GM10248 (cell line): ENCODE results near the gene MAP3K4.

Experiments used
- CTCF ChIA-PET: fragments of 300-600 bp; sonication (Branson Sonifier 250); formaldehyde crosslinking; extraction: SDS; loops from one replicate; lab custom pipeline; 2021; ENCODE audit warnings: antibody characterized with exemption; lab: Yijun Ruan, JAX
- POLR2A ChIA-PET: fragments of 350-650 bp; sonication (Branson Sonifier 250); formaldehyde crosslinking; extraction: SDS; loops from one replicate; lab custom pipeline; 2020; ENCODE audit warnings: antibody characterized with exemption; lab: Yijun Ruan, JAX
- DNase-seq: peaks from one replicate; pipeline ENCODE4 v3.0.0; 2012; ENCODE audit errors: extremely low spot score
- TF ChIP-seq, protein P1 (sequence below): IDR thresholded peaks from 2 replicates; pipeline ENCODE4 v1.5.1; 2012; ENCODE audit warnings: mild to moderate bottlenecking, low read depth; ENCODE audit errors: extremely low read depth, missing control alignments, control extremely low read depth

Gene MAP3K4

DNA sequence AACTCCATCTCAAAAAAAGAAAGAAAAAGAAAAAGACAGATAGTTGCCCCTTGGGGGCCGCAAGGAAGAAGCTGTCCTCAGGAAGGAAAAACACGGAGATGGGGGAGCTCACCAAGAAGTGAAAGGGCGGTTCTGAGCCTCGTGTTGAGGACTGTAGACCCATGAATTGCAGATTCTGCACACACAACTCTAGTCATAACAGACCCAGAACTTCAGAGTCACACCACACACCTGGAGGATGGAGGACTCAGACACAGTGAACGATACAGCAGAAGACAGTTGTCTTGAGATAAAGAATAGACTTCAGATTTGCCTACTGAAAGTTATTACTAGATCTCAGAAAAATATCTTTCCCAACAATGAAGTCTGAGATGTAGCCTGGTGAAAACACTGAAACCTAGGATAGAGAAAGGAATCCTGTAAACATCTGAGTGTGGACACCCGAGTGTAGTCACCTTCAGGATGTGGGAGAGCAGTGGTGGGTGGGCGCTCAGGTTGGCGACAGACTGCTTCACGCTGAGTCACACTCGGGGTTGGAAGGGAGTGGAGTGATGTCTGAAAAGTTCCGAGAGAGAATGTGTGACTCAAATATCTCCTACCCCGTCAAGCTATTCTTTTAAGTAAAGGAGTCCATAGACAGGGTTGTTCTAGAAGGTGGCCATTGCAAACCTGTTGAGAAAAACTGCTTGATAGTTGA lies 88.1 kb downstream of the MAP3K4 start:
- ChIA-PET POLR2A (no interaction called here), CTCF (interaction anchor here (1.6 kb wide), 1 partner anchor 9 kb away, joined by 7 read pairs; no protein-coding TSS in a partner anchor)
- no peak for DNase-seq

GRCh38 chr6:161080263-161080970 lies 88.8 kb downstream of the MAP3K4 start:
- POLR2A ChIA-PET, result no interaction called here

More for the DNA sequence above, 88.1 kb downstream of the MAP3K4 start:
- TF ChIP-seq, protein P1, sequence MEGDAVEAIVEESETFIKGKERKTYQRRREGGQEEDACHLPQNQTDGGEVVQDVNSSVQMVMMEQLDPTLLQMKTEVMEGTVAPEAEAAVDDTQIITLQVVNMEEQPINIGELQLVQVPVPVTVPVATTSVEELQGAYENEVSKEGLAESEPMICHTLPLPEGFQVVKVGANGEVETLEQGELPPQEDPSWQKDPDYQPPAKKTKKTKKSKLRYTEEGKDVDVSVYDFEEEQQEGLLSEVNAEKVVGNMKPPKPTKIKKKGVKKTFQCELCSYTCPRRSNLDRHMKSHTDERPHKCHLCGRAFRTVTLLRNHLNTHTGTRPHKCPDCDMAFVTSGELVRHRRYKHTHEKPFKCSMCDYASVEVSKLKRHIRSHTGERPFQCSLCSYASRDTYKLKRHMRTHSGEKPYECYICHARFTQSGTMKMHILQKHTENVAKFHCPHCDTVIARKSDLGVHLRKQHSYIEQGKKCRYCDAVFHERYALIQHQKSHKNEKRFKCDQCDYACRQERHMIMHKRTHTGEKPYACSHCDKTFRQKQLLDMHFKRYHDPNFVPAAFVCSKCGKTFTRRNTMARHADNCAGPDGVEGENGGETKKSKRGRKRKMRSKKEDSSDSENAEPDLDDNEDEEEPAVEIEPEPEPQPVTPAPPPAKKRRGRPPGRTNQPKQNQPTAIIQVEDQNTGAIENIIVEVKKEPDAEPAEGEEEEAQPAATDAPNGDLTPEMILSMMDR, result no peak

DNA sequence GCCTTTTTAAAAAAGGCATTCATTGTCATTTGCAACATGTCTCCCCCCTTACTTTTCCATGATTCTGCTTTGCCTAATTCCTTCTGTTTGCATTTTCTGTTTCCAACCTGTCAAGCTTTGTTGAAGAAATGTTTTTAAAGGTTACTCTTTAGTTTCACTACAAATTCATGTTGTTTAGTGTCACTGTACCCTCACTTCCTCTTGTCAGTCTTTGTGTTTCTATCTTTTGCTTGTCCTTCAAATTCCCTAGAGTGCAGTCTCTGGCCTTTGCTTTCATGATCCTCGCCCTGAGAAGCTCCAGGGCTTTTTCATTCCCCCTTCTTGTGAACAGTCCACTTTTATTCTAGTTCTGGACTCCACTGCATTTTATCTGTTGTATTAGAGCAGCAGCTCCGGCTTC lies 90.6 kb downstream of the MAP3K4 start:
- no peak for DNase-seq
- ChIA-PET CTCF (interaction anchor here (1.1 to 1.4 kb wide), 2 partner anchors 15 to 16 kb away, joined by 3 to 6 read pairs; no protein-coding TSS in a partner anchor), POLR2A (no interaction called here)
- TF ChIP-seq, protein P1, result no peak

More at GRCh38 chr6:161080263-161080970, 88.8 kb downstream of the MAP3K4 start:
- CTCF ChIA-PET, result interaction anchor here (0.6 to 1.6 kb wide), 3 partner anchors 10 to 291 kb away, joined by 3 to 7 read pairs (median 3); no protein-coding TSS in a partner anchor
- TF ChIP-seq, protein P1, result no peak
- no peak for DNase-seq

- TF ChIP-seq, protein P1, result no peak
- no peak for DNase-seq
- CTCF ChIA-PET, result interaction anchor here (0.9 to 2.0 kb wide), 3 partner anchors 9 to 289 kb away, joined by 3 to 6 read pairs (median 3); no protein-coding TSS in a partner anchor
- POLR2A ChIA-PET, result no interaction called here
Observed at GRCh38 chr6:161085246-161085645, 93.7 kb downstream of the MAP3K4 start.

- DNase-seq, result no peak
- TF ChIP-seq, protein P1, result no peak
- CTCF ChIA-PET, result interaction anchor here (0.9 to 2.1 kb wide), 3 partner anchors 10 to 50 kb away, joined by 3 to 7 read pairs (median 3); no protein-coding TSS in a partner anchor
- POLR2A ChIA-PET, result no interaction called here
Observed at GRCh38 chr6:161088676-161089328, 97.2 kb downstream of the MAP3K4 start.

DNA sequence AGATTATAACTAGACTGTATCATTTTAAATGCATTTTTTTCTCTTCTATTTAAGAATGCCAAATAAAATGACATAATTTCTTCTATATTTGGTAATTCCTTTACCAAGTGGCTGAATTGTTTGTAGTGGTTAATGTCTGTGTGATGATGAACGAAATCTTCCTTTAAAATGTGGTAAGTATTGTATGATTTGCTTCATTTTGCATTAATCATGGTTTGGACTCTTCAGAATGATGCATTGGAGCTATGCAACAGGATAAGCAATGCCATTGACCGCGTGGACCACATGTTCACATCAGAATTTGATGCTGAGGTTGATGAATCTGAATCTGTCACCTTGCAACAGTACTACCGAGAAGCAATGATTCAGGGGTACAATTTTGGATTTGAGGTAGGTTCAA lies 99.6 kb downstream of the MAP3K4 start:
- CTCF ChIA-PET, result interaction anchor here (1.3 to 2.2 kb wide), 2 partner anchors 280 to 340 kb away, joined by 4 to 6 read pairs; no protein-coding TSS in a partner anchor

More for the DNA sequence above, 99.6 kb downstream of the MAP3K4 start:
- TF ChIP-seq, protein P1, result no peak
- DNase-seq, result no peak
- POLR2A ChIA-PET, result no interaction called here
